ENCODE data around the gene WDR12.
"Not testable (repeated sequence)": the region's sequence is repeated elsewhere in the genome, so short reads cannot be mapped to it uniquely, and the experiment has no call there.

Gene WDR12

DNA sequence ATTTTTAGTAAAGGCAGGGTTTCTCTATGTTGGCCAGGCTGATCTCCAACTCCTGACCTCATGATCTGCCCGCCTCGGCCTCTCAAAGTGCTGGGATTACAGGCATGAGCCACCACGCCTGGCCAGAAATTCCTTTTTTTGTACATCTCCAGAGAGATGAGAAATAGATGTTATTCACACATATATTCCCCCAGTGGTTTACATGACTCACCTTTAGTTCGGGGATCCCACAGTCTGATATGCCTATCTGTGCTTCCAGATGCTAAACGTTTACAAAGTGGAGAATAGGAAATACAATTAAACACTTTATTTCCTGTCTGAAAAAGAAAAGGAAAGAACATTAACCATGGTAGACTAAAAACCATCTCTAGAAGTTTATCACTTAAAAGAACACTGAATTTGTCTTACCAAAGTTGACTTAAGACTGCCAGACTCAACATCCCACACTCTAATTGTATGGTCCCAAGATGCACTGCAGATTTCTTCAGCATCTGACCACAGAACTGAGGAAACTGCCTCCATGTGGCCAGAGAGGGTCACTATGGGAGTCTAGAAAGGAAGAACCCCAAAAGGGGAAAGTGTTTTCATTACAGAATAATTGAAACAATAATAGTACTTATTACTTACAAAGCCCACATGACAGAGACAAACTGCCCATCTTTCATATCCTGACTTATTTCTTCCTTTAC, 27.3 kb downstream of the WDR12 start:
- peak; percentile 4 for DNase-seq (ENCODE audit: low spot score)

DNA sequence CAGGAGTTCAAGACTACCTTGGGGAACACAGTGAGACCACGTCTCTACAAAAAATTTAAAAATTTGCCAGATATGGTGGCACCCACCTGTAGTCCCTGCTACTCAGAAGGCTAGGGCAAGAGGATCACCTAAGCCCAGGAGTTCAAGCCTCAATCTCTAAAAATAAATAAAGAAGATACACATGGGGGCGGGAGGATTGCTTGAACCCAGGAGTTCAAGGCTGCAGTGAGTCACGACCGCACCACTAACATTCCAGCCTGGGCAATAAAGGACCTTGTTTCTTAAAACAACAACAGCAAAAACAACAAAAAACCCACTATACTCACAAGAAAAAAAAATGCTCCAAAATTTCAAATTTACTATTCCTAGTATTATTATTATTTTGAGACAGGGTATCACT, 29.9 kb downstream of the WDR12 start:
- no peak for DNase-seq (ENCODE audit: low spot score)

- DNase-seq (ENCODE audit: low spot score): no peak
These were observed 33.8 kb downstream of the WDR12 start for GRCh38 chr2:202877699-202878098.

GRCh38 chr2:202871300-202872141, 40.0 kb downstream of the WDR12 start, which contains the start of gene ICA1L:
Gene ICA1L (minus strand): TSS chr2:202871766. CDS start chr2:202829009, 42,757 bp downstream.
- peak; percentile 81 for DNase-seq (ENCODE audit: low spot score)

- DNase-seq (ENCODE audit: low spot score): peak; percentile 85
These were observed 40.8 kb downstream of the WDR12 start for GRCh38 chr2:202870431-202871299.

DNA sequence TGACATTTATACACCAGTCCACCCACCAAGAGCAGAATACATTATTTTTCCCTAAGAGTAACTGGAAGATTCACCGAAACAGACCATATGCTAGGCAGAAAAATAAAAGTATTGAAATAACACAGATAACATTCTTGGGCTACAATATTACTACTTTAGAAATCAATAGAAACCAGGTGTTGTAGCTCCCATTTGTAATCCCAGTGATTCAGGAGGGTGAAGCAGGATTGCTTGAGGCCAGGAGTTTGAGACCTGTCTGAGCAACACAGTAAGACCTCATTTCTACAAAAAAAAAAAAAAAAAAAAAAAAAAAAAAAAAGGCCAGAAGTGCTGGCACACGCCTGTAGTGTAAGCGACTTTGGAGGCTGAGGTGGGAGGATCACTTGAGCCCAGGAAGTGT, 49.5 kb downstream of the WDR12 start:
- DNase-seq (ENCODE audit: low spot score): no peak

- no peak for DNase-seq (ENCODE audit: low spot score)
These were observed 52.9 kb downstream of the WDR12 start for GRCh38 chr2:202858601-202859000.

DNA sequence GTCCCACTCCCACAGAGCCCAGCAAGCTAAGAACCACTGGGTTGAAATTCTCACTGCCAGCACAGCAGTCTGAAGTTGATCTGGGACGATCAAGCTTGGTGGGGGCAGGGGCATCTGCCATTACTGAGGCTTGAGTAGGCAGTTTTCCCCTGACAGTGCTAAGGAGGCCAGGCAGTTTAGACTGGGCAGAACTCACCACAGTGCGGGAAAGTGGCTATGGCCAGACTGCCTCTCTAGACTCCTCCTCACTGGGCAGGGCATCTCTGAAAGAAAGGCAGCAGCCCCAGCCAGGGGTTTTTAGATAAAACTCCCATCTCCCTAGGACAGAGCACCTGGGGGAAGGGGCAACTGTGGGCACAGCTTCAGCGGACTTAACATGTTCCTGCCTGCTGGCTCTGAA, 62.1 kb downstream of the WDR12 start:
- DNase-seq (ENCODE audit: low spot score): not testable (repeated sequence)

DNA sequence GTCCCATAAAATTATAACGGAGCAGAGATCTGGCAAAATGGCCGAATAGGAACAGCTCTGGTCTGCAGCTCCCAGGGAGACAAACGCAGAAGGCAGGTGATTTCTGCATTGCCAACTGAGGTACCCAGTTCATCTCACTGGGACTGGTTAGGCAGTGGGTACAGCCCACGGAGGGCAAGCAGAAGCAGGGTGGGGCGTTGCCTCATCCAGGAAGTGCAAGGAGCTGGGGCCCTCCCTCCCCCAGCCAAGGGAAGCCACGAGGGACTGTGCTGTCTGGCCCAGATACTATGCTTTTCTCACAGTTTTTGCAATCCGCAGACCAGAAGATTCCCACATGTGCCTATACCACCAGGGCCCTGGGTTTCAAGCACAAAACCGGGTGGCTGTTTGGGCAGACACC, 62.7 kb downstream of the WDR12 start:
- DNase-seq (ENCODE audit: low spot score): no peak

GRCh38 chr2:202847693-202848524, 63.6 kb downstream of the WDR12 start:
- no peak for DNase-seq (ENCODE audit: low spot score)

DNA sequence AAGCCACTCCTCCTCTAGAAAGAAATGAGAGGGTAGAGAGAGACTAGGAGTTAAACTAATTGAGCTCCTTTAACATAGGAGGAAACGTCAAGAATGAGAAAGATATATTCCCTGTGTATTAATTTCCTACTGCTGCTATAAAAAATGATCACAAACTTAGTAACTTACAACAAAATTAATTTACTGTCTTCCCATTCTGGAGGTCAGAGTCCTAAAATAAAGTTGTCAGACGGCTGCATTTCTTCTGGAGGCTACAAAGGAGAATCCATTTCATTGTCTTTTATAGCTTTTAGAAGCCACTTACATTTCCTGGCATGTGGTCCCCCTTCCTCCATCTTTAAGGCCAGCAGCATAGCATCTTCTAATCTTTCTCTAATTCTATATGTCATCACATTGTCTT, 66.8 kb downstream of the WDR12 start:
- no peak for DNase-seq (ENCODE audit: low spot score)

GRCh38 chr2:202842690-202843089, 68.8 kb downstream of the WDR12 start:
- DNase-seq (ENCODE audit: low spot score): no peak

DNA sequence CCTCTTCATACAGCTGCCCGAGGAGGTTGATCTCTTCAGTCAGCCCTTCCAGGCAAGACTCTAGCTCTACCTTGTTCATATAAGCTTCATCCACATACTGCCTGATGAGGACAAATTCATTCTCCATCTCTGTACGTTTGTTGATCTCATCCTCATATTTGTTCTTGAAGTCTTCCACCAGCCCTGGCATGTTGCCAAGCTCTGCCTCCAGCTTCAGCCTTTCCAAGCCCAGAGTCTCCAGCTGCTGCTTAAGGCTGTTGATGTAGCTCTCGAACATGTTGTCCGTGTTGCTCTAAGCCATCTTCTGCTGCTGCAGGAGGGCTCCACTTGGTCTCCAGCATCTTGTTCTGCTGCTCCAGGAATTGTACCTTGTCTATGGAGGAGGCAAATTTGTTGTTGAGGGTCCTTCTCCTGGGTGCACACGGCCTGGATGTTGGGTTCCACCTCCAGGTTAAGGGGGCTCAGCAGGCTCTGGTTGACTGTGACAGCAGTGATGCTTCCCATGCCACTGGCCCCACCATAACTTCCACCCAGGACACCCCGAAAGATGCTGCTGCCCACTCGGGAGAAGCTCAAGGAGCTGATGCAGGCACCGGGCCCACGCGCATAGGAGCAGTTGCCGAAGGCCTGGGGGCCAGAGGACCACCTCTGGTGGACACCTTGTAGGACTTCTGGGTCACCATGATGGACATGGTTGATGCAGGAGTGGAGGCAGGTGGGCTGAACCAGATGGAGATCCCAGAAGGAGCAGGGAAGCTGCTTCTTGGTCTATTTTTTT, 70.2 kb downstream of the WDR12 start:
- DNase-seq (ENCODE audit: low spot score): no peak

DNA sequence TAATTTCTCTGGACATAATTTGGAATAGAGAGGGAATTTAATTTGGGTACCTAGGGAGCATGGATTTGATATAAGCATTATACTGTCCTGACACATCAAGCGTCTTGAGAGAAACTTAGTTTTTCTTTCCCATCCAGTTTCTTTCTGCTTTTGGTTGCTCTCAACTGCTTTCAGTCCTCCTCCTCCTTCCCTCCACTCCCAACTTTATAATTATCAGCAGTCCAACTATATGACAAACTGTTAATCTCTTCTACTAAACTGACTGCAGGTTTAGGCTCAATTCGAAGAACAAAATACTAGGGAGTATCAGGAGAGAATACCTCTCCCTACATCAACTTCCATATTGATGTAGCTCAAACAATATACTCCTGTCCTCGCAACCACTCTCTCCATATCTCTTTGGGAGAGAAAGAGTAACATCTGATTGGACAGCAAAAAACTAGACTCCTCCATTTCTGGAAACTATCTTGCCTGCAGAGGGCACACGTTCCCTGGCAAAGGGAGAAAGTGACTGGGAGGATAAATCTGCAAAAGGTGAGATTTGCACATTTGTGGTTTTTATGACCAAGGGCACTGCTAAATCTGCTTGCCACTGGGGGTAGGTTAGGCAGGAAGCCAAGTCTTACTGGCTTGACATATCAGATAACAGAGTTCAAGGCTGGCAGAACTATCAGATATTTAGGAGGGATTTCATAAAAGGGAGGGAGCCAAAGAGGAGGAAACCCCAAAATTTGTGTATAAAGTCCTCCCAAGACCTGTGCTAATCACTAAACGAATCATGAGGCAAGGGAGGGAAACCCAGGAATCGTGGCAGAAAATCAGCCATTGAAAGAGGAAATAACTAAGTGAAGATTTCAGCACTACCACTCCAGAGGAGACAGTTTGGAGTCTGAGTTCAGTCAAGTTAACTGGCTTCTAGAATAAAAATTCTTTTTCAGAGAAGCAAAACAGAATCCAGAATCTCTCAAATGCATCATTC, 79.9 kb downstream of the WDR12 start:
- DNase-seq (ENCODE audit: low spot score): peak; percentile 70

- no peak for DNase-seq (ENCODE audit: low spot score)
These were observed 86.6 kb downstream of the WDR12 start for GRCh38 chr2:202824901-202825300.

Data from iPS-NIHi11 (cell line).